Stimulated activated CD4-positive, alpha-beta T cell treated with anti-CD3 and anti-CD28 coated beads, Interleukin-2, amount 100 ng/mL, for 4 hours (primary cell): ENCODE measurements around the gene NOTCH1.

ENCODE experiments used
- DNase-seq: peaks from one replicate; pipeline ENCODE4 v3.0.0-alpha.2; 2020; ENCODE audit warnings: low read depth

NOTCH1 gene

DNA sequence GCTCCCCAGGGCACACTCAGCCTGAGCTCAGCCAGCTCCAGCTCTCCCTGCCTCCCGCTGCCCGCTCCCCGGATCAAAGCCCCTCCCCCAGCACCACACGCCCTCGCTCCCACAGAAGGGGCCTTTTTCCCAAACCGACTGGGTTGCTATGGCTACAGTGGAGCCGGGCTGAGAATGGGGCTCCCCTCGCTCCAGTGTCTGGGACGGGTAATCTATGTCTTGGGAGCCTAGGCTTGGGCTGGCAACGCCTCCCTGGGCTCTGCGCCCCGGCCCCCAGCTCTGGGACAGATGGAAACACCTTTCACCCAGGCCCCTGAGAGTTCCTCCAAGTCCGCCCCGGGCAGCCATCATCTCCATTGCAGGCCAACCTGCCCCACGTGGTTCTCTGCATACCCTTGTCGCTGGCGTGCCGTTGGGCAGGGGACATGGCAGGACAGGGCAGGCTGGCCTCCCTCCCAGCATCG, 29.6 kb downstream of the NOTCH1 start:
- DNase-seq: no peak

GRCh38 chr9:136515276-136515675, 30.6 kb downstream of the NOTCH1 start:
- DNase-seq: no peak

GRCh38 chr9:136514022-136514714, 31.7 kb downstream of the NOTCH1 start:
- no peak for DNase-seq

DNA sequence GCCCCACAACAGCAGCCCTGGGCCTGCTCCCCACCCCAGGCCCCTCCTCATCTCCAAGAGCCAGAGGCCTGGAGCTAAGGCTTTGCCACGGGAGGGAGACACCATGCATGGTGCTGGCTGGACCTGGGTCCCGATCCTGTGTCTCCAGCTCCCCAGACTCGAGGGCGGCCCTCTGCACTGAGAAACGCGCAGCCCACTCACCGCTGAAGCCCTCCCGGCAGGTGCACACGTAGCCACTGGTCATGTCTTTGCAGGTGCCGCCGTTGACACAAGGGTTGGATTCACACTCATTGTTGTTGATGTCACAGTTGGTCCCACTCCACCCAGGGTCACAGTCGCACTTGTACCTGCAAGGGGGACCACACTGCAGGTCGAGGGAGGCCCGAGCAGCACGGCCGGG, 32.7 kb downstream of the NOTCH1 start:
- no peak for DNase-seq

- DNase-seq: no peak
These were observed 33.2 kb downstream of the NOTCH1 start for GRCh38 chr9:136512651-136513071.

DNA sequence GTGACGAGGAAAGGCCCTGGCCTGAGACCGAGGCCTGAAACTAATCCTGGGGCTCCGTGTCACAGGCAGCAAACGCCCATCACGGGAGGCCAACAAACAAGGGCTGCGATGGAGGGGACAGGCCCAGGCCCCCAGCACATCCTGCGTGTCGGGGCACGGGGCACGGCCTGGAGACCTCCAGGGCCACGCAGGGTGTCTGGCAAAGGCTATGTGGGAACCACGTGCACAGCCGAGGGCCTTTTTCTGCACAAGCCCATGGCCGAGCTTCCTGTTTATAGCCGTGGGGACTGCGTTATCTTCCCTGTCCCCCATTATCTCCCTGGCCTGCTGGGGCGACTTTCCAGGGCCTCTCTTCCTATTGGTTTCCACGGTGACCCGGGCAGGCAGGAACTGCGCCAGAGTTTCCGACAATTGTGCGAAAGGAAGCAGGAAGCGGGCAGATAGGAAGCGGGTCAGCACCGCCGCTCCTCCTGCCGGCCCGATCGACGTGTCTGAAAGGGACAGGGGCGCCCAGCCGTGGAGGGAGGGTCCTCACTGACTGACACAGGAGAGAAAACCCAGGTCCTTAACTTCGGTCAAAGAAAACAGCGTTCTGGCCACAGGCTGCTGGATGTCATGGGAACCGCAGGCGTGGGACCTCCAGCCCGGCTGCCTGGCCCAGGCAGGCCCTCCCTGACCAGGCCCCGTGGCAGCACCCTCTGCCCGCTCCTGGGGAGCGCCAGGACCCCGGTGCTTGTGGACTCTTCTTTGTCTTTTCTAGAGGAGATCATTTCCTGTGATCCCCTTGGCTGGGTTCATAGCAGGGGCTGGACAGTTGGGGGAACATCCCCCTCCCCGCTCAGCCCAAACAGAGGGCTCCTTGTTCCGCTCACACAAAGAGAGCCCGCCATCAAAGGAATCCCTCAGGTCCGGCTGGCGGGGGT, 33.9 kb downstream of the NOTCH1 start:
- no peak for DNase-seq

GRCh38 chr9:136511144-136511669, 34.6 kb downstream of the NOTCH1 start:
- DNase-seq: no peak

GRCh38 chr9:136510561-136510960, 35.3 kb downstream of the NOTCH1 start:
- no peak for DNase-seq

DNA sequence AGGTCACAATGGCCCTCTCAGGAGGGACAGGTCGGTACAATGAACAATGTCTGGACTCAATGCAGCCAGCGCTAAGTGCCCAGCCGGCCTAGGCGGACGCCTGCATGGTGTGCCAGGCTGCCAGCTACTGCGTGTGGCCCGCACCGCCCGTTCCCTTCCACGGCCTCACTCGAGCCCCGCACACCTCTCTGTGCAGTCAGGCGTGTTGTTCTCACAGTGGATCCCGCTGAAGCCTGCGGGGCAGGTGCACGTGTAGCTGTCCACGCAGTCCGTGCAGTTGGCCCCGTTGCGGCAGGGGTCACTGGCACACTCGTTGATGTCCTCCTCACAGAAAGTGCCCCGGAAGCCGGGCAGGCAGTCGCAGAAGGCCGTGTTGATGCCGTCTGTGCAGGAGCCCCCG, 36.3 kb downstream of the NOTCH1 start:
- no peak for DNase-seq

- DNase-seq: no peak
These were observed 36.9 kb downstream of the NOTCH1 start for GRCh38 chr9:136508729-136509500.

DNA sequence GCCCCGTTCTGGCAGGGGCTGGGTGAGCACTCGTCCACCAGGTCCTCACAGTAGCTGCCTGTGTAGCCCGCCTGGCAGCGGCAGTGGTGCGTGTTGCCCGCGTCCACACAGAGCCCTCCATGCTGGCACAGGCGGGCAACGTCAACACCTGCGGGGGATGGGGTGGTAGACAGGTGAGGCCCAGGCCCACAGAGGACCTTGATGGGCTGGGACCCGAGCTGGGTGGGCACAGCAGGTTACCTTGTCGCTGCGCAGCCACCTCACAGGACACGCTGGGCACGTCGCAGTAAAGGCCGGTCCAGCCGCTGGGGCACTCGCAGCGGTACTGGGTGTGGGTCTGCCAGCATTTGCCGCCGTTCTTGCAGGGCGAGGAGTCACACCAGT, 37.9 kb downstream of the NOTCH1 start:
- no peak for DNase-seq

DNA sequence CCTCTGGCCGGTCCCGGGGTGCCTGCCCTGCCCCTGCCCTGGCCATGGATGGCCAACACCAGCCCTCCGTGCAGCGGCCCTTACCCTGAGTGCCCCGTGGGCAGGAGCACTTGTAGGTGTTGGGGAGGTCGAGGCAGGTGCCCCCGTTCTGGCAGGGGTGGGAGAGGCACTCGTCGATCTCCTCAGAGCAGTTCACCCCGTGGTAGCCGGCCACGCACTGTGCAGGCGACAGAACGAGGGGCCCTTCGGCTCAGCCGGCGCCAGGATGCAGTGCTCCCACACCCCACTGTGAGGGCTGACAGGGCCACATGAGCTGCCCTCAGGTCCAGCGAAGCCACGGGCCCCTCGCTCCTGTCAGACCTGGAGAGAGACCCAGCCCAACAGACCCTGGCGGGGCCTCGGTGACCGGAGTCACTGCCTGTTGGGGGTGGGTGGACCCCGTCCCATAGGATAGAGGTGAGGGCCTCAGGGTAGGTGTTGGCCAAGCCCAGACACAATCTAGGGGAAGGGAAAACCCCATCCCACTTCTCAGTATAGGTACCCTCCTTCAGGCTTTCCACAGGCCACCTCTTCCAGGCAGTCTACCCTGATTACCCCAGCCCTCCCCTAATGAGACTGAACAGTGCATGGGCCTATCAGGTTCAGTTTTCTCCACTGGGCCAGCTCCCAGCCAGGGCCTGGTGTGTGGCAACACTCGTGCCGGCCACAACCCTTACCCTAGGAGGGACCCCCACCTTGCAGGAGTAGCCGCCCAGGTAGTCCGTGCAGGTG, 38.4 kb downstream of the NOTCH1 start:
- DNase-seq: no peak

GRCh38 chr9:136506425-136506824, 39.4 kb downstream of the NOTCH1 start:
- DNase-seq: no peak

DNA sequence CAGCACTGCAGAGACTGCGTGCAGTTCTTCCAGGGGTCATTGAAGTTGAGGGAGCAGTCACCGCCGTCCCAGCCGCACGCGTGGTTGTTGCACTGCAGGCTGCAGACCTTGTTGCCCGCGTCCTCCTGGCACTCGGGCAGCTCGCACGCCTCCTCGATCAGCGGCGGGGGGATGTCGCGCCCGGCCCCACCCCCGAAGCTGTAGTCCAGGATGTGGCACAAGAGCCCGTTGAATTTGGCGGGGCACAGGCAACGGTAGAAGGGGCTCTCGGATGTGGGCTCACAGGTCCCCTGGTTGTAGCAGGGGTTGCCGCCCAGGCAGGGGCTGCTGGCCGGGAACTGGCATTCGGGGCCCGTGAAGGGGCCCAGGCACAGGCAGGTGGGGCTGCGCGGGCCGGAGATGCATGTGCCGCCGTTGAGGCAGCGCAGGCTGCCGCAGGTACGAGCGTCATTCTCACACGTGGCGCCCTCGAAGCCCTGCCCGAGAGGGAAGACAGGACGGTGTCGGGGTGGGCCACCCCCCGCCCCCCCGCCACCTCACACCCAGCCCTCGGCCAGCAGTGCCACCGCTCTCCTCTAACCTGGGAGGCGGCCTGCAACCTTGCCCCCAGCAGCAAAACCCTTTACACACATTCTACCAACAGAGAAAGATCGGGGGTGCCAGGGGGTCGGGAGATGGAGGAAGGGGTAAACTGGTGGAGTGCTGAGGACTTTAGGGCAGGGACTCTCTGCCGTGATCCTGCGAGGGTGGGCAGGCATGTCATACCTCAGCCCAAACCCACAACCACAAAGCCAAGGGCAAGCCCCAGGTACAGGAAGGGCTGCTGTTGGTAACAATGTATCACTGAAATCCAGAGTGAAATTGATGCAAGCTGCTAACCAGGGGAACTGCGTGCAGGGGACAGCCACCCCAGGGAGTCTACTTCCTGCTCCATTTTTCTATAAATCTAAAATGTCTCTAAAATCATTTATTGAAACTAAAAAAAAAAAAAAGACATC, 40.1 kb downstream of the NOTCH1 start:
- no peak for DNase-seq

DNA sequence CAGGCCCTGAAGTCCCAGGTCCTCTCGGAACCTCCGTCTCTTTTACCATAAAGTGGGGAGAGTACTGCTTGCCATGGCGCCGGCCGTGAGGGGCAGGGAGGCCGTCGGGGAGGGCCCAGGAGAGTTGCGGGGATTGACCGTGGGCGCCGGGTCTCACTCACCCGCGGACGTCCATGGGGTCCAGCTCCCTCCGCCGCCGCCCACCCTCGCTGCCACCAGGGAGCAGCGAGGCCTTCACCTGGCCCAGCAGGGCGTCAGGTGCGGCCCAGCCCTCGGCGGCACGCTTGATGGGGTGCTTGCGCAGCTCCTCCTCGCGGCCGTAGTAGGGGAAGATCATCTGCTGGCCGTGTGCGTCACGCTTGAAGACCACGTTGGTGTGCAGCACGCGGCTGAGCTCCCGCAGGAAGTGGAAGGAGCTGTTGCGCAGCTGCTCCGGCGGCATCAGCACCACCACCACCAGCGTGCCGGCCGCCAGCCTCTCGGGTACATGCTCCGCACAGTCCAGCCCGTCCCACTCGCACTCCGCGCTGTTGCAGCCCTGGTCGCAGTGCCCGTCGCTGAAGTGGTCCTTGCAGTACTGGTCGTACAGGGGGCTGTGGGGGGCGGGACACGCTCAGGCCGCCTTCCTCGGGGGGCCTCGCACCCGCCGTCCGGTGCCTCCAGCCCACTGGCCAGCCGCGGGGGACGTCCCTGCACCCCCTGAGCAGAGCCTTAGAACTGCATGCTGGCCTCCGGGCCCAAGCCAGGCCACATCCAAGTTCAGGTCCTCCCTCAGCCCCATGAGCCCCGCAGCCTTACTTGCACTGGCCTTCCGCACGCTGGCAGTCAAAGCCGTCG, 41.1 kb downstream of the NOTCH1 start:
- DNase-seq: no peak

- DNase-seq: no peak
These were observed 42.8 kb downstream of the NOTCH1 start for GRCh38 chr9:136502940-136503550.

GRCh38 chr9:136502196-136502595, 43.7 kb downstream of the NOTCH1 start:
- no peak for DNase-seq

DNA sequence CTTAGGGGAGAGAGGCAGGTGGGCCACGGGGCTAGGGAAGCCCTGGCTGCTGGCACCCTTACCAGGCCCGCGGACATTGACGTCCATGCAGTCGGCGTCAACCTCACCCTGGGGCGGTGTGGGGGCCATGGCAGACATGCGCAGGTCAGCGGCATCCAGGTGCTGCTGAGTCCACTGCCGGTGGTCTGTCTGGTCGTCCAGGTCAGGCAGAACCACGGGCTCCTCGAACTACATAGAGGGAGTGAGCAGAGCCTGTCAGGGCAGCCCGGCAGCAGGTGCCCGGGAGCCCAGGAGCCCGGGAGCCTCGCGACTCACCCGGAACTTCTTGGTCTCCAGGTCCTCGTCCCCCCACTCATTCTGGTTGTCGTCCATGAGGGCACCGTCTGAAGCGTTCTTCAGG, 44.2 kb downstream of the NOTCH1 start:
- no peak for DNase-seq
